OCI-LY1 (cell line): ENCODE data around the gene STRN4.

Experiments
- H2AFZ ChIP-seq: fragments of 200-600 bp; sonication (generic), shearing (Covaris generic); 2 replicates; pipeline ENCODE4 v1.6.0; 2014; ENCODE audit warnings: antibody characterized with exemption, mild to moderate bottlenecking, low read length
- H3F3A ChIP-seq: fragments of 200-600 bp; sonication (generic), shearing (Covaris generic); 2 replicates; pipeline ENCODE4 v1.6.0; 2014; ENCODE audit warnings: mild to moderate bottlenecking, antibody characterized with exemption, low read length, moderate library complexity; ENCODE audit not compliant: insufficient read depth
- H3K27ac ChIP-seq: fragments of 200-600 bp; sonication (generic); 2 replicates; pipeline ENCODE4 v1.5.1; 2014; ENCODE audit warnings: low read length, mixed run types, mild to moderate bottlenecking, low read depth; ENCODE audit not compliant: poor library complexity, severe bottlenecking
- H3K27me3 ChIP-seq: fragments of 200-600 bp; sonication (generic); 2 replicates; pipeline ENCODE4 v1.6.0; 2014; ENCODE audit warnings: antibody characterized with exemption, mild to moderate bottlenecking, low read length, moderate library complexity; ENCODE audit not compliant: insufficient read depth
- H3K36me3 ChIP-seq: fragments of 200-600 bp; sonication (generic); 2 replicates; pipeline ENCODE4 v1.6.1; 2014; ENCODE audit warnings: mild to moderate bottlenecking, antibody characterized with exemption, low read length, moderate library complexity, mixed read lengths; ENCODE audit not compliant: insufficient read depth
- H3K4me1 ChIP-seq: fragments of 200-600 bp; sonication (generic); 2 replicates; pipeline ENCODE4 v1.5.1; 2014; ENCODE audit warnings: mild to moderate bottlenecking, low read length, moderate library complexity; ENCODE audit not compliant: insufficient read depth, severe bottlenecking
- H3K4me2 ChIP-seq: fragments of 200-600 bp; sonication (generic), shearing (Covaris generic); 2 replicates; pipeline ENCODE4 v1.6.1; 2014; ENCODE audit warnings: low read length
- H3K4me3 ChIP-seq: fragments of 200-600 bp; sonication (generic); 2 replicates; pipeline ENCODE4 v1.5.1; 2014; ENCODE audit warnings: low read length, low read depth, mild to moderate bottlenecking, mixed read lengths; ENCODE audit not compliant: poor library complexity, severe bottlenecking
- H3K79me2 ChIP-seq: fragments of 200-600 bp; shearing (Covaris generic); 2 replicates; pipeline ENCODE4 v1.6.1; 2016; ENCODE audit warnings: mixed run types, low read length, mixed read lengths; ENCODE audit not compliant: insufficient read depth
- H3K9ac ChIP-seq: fragments of 200-600 bp; sonication (generic), shearing (Covaris generic); 2 replicates; pipeline ENCODE4 v1.6.1; 2014; ENCODE audit warnings: mild to moderate bottlenecking, low read length, mixed read lengths
- H3K9me2 ChIP-seq: fragments of 200-600 bp; sonication (generic), shearing (Covaris generic); 2 replicates; pipeline ENCODE4 v1.6.1; 2014; ENCODE audit warnings: low read depth, mild to moderate bottlenecking, low read length, mixed read lengths
- H3K9me3 ChIP-seq: fragments of 200-600 bp; shearing (Covaris generic); 2 replicates; pipeline ENCODE4 v1.6.1; 2014; ENCODE audit warnings: low read length, mixed read lengths
- H4K20me1 ChIP-seq: fragments of 200-600 bp; sonication (generic), shearing (Covaris generic); 2 replicates; pipeline ENCODE4 v1.6.0; 2016; ENCODE audit warnings: mild to moderate bottlenecking, low read length; ENCODE audit not compliant: insufficient read depth
- EZH2 ChIP-seq: fragments of 200-600 bp; sonication (generic), shearing (Covaris generic); IDR thresholded peaks from 2 replicates; pipeline ENCODE4 v1.8.0; 2017; ENCODE audit warnings: borderline replicate concordance, mixed run types, mild to moderate bottlenecking, antibody characterized with exemption, low read length, moderate library complexity, mixed read lengths
- TF ChIP-seq, protein P1 (sequence below): fragments of 200-600 bp; sonication (generic), shearing (Covaris generic); IDR thresholded peaks from 2 replicates; pipeline ENCODE4 v1.5.1; 2017; ENCODE audit warnings: mild to moderate bottlenecking, antibody characterized with exemption, low read length, moderate library complexity, mixed read lengths

Gene STRN4

DNA sequence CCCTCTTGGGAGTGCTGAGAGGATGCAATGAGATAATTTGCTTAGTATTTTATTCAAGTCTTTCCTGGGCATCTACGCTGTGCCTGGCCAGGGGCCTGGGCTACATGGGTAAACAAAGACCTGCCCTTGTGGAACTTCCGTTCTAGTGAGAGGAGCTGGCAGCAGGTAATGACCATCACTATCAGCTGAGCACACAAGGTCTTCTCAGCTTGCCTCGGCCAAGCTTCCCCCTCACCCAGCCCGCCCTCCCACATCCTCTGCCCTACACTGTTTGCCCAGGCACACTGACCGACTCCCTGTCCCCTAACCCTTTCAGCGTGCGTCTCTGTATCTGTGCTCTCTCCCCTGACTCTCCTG lies 9.0 kb downstream of the STRN4 start:
- Histone ChIP-seq H3K4me1 (peaks cover 4% of the 10 kb centered on the region), H3F3A (no peaks in the 10 kb centered on the region), H3K4me2 (no peak overlapping the region), H3K27ac (no peak overlapping the region), H3K36me3 (peaks cover 58% of the 10 kb centered on the region; the same call in 1 of the 2 replicates), H3K4me3 (no peak overlapping the region), H3K9me2 (no peaks in the 10 kb centered on the region), H4K20me1 (no peaks in the 10 kb centered on the region), H3K79me2 (peaks cover 28% of the 10 kb centered on the region), H3K9ac (no peak overlapping the region), H3K27me3 (no peaks in the 10 kb centered on the region), H2AFZ (no peak overlapping the region), H3K9me3 (no peaks in the 10 kb centered on the region)
- TF ChIP-seq, protein P1, sequence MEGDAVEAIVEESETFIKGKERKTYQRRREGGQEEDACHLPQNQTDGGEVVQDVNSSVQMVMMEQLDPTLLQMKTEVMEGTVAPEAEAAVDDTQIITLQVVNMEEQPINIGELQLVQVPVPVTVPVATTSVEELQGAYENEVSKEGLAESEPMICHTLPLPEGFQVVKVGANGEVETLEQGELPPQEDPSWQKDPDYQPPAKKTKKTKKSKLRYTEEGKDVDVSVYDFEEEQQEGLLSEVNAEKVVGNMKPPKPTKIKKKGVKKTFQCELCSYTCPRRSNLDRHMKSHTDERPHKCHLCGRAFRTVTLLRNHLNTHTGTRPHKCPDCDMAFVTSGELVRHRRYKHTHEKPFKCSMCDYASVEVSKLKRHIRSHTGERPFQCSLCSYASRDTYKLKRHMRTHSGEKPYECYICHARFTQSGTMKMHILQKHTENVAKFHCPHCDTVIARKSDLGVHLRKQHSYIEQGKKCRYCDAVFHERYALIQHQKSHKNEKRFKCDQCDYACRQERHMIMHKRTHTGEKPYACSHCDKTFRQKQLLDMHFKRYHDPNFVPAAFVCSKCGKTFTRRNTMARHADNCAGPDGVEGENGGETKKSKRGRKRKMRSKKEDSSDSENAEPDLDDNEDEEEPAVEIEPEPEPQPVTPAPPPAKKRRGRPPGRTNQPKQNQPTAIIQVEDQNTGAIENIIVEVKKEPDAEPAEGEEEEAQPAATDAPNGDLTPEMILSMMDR: no peak
- TF ChIP-seq EZH2: no peak

DNA sequence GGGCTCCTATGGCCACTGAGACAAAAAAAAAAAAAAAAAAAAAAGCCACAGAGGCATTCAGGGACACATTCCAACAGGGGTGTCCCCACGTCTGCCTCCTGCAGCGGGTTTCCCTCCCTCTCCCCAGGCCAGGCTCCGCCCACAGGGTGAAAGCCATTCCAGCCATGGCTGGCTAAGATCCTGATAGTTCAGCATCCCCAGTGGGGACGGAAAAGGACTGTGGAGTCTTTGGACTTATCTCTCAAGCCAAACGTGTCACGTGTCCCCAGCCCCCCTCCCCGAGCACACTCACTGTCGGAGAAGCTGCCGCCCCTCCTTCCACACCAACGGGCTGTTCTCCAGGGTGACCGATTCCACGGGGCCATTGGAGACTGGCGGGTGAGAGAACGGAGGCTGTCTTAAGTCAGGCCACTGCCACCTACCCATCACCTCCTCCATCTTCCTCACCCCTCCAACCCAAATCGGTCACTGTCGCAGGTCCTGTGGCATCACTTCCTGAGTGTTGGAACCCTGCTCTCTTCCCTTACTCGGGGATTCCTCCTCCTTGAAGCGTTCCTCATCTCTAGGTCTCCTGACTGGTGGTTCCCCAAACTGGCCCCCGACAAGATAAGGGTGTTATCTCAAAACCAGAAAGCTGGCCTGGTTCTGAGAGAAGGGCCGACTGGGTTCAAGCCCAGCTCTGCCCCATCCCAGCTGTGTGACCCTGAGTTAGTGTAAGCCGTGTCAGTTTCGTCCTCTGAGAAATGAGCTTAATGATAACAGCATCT lies 9.5 kb downstream of the STRN4 start:
- H3K79me2 ChIP-seq: peaks cover 22% of the 10 kb centered on the region
- TF ChIP-seq, protein P1: no peak
- TF ChIP-seq EZH2: no peak
- no peak overlapping the region for H2AFZ ChIP-seq
- H3K36me3 ChIP-seq: peaks cover 55% of the 10 kb centered on the region; the same call in 1 of the 2 replicates
- H4K20me1 ChIP-seq: no peaks in the 10 kb centered on the region
- no peaks in the 10 kb centered on the region for H3K4me1 ChIP-seq
- H3K9me2 ChIP-seq: no peaks in the 10 kb centered on the region
- no peak overlapping the region for H3K27ac ChIP-seq
- no peak overlapping the region for H3K4me3 ChIP-seq
- H3F3A ChIP-seq: no peaks in the 10 kb centered on the region
- H3K27me3 ChIP-seq: no peaks in the 10 kb centered on the region
- H3K9me3 ChIP-seq: no peaks in the 10 kb centered on the region
- H3K4me2 ChIP-seq: no peak overlapping the region
- H3K9ac ChIP-seq: no peak overlapping the region

- no peaks in the 10 kb centered on the region for H3K79me2 ChIP-seq
- no peak for TF ChIP-seq EZH2
- TF ChIP-seq, protein P1: no peak
- no peaks in the 10 kb centered on the region for H3K9me2 ChIP-seq
- H3K27me3 ChIP-seq: no peaks in the 10 kb centered on the region
- no peak overlapping the region for H3K9ac ChIP-seq
- H3K4me2 ChIP-seq: no peak overlapping the region
- H4K20me1 ChIP-seq: no peaks in the 10 kb centered on the region
- H3K4me3 ChIP-seq: no peak overlapping the region
- peaks cover 74% of the 10 kb centered on the region for H3K36me3 ChIP-seq
- H3F3A ChIP-seq: no peaks in the 10 kb centered on the region
- no peaks in the 10 kb centered on the region for H3K9me3 ChIP-seq
- no peak overlapping the region for H2AFZ ChIP-seq
- H3K27ac ChIP-seq: no peak overlapping the region
- no peaks in the 10 kb centered on the region for H3K4me1 ChIP-seq
Observed at GRCh38 chr19:46733690-46734292, 12.5 kb downstream of the STRN4 start.
